Activated gamma-delta T cell treated with Interleukin-2 at 50 U/mL for 16 hours (primary cell): ENCODE measurements around the gene ARHGAP1.

Source experiments
- DNase-seq: peaks from one replicate; pipeline ENCODE4 v3.0.0-alpha.2; 2020

The ARHGAP1 gene

GRCh38 chr11:46635557-46636139 is 64.8 kb downstream of the ARHGAP1 start:
- DNase-seq = no peak

GRCh38 chr11:46633291-46634217 is 66.9 kb downstream of the ARHGAP1 start:
- no peak for DNase-seq

- DNase-seq = no peak
Observed at GRCh38 chr11:46632502-46632901, 67.9 kb downstream of the ARHGAP1 start.

GRCh38 chr11:46631676-46632075 is 68.7 kb downstream of the ARHGAP1 start:
- no peak for DNase-seq

- DNase-seq = no peak
Observed at GRCh38 chr11:46630237-46630636, 70.2 kb downstream of the ARHGAP1 start.

GRCh38 chr11:46628961-46629360 is 71.5 kb downstream of the ARHGAP1 start:
- DNase-seq = no peak
